NCI-H2107 treated with DMSO at 0.1 percent for 48 hours (cell line): ENCODE results near the gene EPS8.

Experiments
- DNase-seq: peaks from one replicate; lab custom pipeline; 2025; ENCODE audit not compliant: unreplicated experiment; lab: John Stamatoyannopoulos, UW

EPS8 gene

DNA sequence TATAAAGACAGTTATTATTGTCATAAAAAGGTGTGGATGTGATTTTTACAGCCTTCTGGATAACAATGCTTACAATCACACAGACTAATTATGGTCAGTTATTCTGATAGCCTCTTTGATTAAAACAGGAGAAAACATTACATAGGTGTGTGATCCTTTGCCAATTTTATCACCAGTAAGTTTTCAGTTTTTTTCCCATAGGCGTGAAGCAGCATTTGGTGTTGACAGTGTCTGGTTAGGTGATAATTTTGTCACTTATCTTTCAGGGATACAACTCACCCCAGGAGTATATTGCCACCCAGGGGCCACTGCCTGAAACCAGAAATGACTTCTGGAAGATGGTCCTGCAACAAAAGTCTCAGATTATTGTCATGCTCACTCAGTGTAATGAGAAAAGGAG is 208.8 kb downstream of the EPS8 start:
- DNase-seq, result no peak

DNA sequence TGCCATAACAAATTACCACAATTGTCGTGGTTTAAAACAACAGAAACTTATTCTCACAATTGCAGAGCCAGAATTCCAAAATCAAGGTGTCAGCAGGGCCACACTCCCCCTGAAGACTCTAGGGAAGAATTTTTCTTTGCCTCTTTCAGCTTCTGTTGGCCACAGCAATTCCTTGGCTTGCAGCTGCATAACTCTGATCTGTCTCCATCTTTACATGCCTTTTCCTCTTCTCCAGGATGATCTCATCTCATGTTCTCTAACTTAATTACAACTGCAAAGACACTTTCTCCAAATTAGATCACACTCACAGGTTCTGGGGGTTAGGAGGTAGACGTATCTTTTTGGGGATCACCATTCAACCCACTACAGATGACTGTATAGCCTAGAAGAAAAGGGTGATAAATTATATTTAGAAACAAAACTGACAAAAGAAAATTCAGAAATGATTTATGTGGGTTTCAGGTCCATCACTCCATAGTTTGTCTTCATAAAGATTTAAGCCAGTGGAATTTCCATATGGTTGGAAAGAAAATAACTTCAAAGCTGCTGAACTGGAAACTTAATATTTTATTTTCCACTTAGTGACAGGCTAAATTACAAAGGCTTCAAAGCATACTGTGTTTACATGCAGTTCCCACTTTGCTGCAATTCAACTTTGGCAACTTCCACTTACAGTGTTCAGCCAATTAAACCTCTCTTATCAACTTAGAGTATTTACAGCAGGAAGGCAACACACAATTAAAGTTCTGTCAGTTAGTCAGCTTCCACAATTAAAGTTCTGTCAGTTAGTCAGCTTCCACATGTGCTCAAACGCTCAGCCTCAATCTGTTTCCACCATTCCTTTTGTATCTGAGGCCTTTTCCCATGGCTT is 213.3 kb downstream of the EPS8 start:
- no peak for DNase-seq

DNA sequence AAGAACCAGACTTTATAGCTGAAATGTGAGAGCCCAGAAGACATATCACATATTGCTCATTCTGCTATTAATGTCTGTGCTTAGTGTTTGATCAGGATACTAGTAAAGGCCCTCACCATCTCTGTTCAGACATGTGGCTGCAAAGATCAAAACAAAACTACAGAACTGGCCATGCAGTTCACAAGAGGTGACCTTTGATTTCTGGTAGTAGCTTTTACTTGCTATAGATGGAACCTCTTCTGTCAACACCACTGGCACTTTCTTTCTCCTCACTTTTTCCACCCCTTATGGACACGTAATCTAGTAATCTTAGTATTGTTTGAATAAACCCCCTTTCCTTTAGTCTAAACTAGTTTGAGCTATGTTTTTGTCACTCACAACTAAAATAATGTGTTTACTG is 214.8 kb downstream of the EPS8 start:
- no peak for DNase-seq
